Fibroblast of lung (primary cell): ENCODE results near the gene ZBTB40. TPM values are rescaled to one million over a fixed set of nuclear protein-coding genes. Genes with fewer than 3 reads are reported as not detected.

ENCODE experiments used
- DNase-seq, 2 donors: peaks; one replicate each; pipeline versions ENCODE4 v3.0.0 to v3.0.0-alpha.2; 2010; ENCODE audit warnings: low read depth in 2 of 2
- H2AFZ ChIP-seq: 2 replicates; pipeline ENCODE4 v1.5.1; 2012; ENCODE audit warnings: low read length, control low read depth, inconsistent platforms
- H3K27ac ChIP-seq: 2 replicates; pipeline ENCODE4 v1.5.1; 2011; ENCODE audit warnings: low read length, control low read depth; ENCODE audit not compliant: insufficient read depth
- H3K27me3 ChIP-seq: 2 replicates; pipeline ENCODE4 v1.5.1; 2011; ENCODE audit warnings: mild to moderate bottlenecking, low read length; ENCODE audit not compliant: control insufficient read depth, insufficient read depth
- H3K36me3 ChIP-seq: 2 replicates; pipeline ENCODE4 v1.5.1; 2011; ENCODE audit warnings: low read length; ENCODE audit not compliant: control insufficient read depth, insufficient read depth
- H3K4me1 ChIP-seq: 2 replicates; pipeline ENCODE4 v1.5.1; 2011; ENCODE audit warnings: low read length; ENCODE audit not compliant: control insufficient read depth, insufficient read depth; ENCODE audit errors: extremely low read depth
- H3K4me2 ChIP-seq: 2 replicates; pipeline ENCODE4 v1.5.1; 2011; ENCODE audit warnings: low read length, control low read depth; ENCODE audit not compliant: insufficient read depth; ENCODE audit errors: extremely low read depth
- H3K4me3 ChIP-seq, 4 experiments: fragments of 200-600 bp in 1 of 4; sonication (generic) in 1 of 4; replicated peaks in 1 of 4; 2 replicates each; pipeline ENCODE4 v1.5.1; 2011 to 2016; ENCODE audit warnings: low read length in 4 of 4, low read depth in 3 of 4, mild to moderate bottlenecking in 3 of 4, control low read depth in 2 of 4, inconsistent platforms in 1 of 4, mixed read lengths in 1 of 4; ENCODE audit not compliant: insufficient read depth in 1 of 4; ENCODE audit errors: control extremely low read depth in 1 of 4
- H3K79me2 ChIP-seq: 2 replicates; pipeline ENCODE4 v1.5.1; 2012; ENCODE audit warnings: mild to moderate bottlenecking, low read length, inconsistent platforms; ENCODE audit not compliant: control insufficient read depth, insufficient read depth
- H3K9ac ChIP-seq: 2 replicates; pipeline ENCODE4 v1.5.1; 2011; ENCODE audit warnings: mild to moderate bottlenecking, low read length, control low read depth; ENCODE audit not compliant: insufficient read depth
- H3K9me3 ChIP-seq: 2 replicates; pipeline ENCODE4 v1.5.1; 2012; ENCODE audit warnings: low read depth, low read length; ENCODE audit not compliant: control insufficient read depth, insufficient read depth
- H4K20me1 ChIP-seq: 2 replicates; pipeline ENCODE4 v1.5.1; 2011; ENCODE audit warnings: low read length; ENCODE audit not compliant: control insufficient read depth, insufficient read depth; ENCODE audit errors: extremely low read depth
- CTCF ChIP-seq, 2 donors: IDR thresholded peaks in 1 of 2; conservative IDR thresholded peaks in 1 of 2; 1 replicate in 1 of 2; 2 replicates in 1 of 2; pipeline ENCODE4 v1.5.1; 2011 to 2012; ENCODE audit warnings: low read length in 2 of 2, control low read depth in 1 of 2, inconsistent platforms in 1 of 2, low read depth in 1 of 2, mild to moderate bottlenecking in 1 of 2
- EZH2 ChIP-seq: IDR thresholded peaks from 2 replicates; pipeline ENCODE4 v1.5.1; 2012; ENCODE audit warnings: low read length, control low read depth, mild to moderate bottlenecking; ENCODE audit errors: missing control alignments
- polyA plus RNA-seq, 2 donors: library from polyadenylated mRNA; depleted of rRNA in 1 of 2; stranded (reverse) in 1 of 2; unstranded in 1 of 2; fragments of >200 nt; gene quantifications; 2 replicates each; pipeline ENCODE4 v1.2.1, GENCODE V29; 2011 to 2012; ENCODE audit warnings: missing spikeins in 1 of 2
- total RNA-seq: library from RNA; depleted of rRNA; stranded (reverse); fragments of >200 nt; gene quantifications from 2 replicates; pipeline ENCODE4 v1.2.1, GENCODE V29; 2014

Gene ZBTB40
- total and polyA plus RNA-seq, 2 donors (not counting 1 experiment from before 2014, with no cell fraction given): 3.4 to 12.4 TPM

GRCh38 chr1:22443332-22443731 lies 8.3 kb upstream of the ZBTB40 start:
- Histone ChIP-seq H3K27ac (no peak overlapping the region), H3K9ac (no peak overlapping the region), H4K20me1 (no peaks in the 10 kb centered on the region), H3K9me3 (no peaks in the 10 kb centered on the region), H3K4me3 (no peak overlapping the region), H2AFZ (no peak overlapping the region), H3K4me1 (peaks cover 5% of the 10 kb centered on the region), H3K27me3 (peaks cover 2% of the 10 kb centered on the region), H3K4me2 (no peak overlapping the region), H3K36me3 (no peaks in the 10 kb centered on the region), H3K79me2 (no peaks in the 10 kb centered on the region)
- DNase-seq: no peak
- TF ChIP-seq CTCF (conservative IDR thresholded peaks at IDR 0.05 in 1 of 2, IDR thresholded peaks at IDR 0.05 in 1 of 2; ENCODE audit: low read depth in 1 of 2, low read length in 2 of 2): no peak
- no peak for TF ChIP-seq EZH2

DNA sequence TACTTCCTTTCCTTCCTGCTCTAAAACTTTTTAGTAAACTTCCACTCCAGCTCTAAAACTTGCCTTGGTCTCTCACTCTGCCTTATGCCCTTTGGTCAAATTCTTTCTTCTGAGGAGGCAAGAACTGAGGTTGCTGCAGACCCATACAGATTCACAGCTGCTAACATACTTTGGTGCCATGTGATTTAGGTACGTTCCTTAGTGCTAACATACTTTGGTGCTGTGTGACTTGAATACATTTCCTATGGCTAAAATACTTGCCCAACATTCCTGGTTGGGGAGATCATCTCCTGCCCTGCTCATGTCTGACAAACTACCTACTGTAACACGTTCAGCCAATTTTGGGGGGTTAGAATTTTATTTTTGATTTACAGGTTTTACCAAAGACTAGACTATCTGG lies 6.8 kb upstream of the ZBTB40 start:
- Histone ChIP-seq H3K4me1 (peaks cover 5% of the 10 kb centered on the region), H3K4me2 (no peak overlapping the region), H3K9ac (no peak overlapping the region), H3K9me3 (no peaks in the 10 kb centered on the region), H4K20me1 (no peaks in the 10 kb centered on the region), H2AFZ (no peak overlapping the region), H3K27me3 (peaks cover 2% of the 10 kb centered on the region), H3K27ac (no peak overlapping the region), H3K36me3 (no peaks in the 10 kb centered on the region), H3K4me3 (no peak overlapping the region), H3K79me2 (no peaks in the 10 kb centered on the region)
- TF ChIP-seq EZH2: no peak
- TF ChIP-seq CTCF (conservative IDR thresholded peaks at IDR 0.05 in 1 of 2, IDR thresholded peaks at IDR 0.05 in 1 of 2; ENCODE audit: low read depth in 1 of 2, low read length in 2 of 2): no peak
- DNase-seq: peak in 1 of 2 donors; percentile 13

- peaks cover 5% of the 10 kb centered on the region for H3K4me1 ChIP-seq
- no peaks in the 10 kb centered on the region for H3K27me3 ChIP-seq
- H4K20me1 ChIP-seq: no peaks in the 10 kb centered on the region
- H3K27ac ChIP-seq: peak overlapping the region; percentile 52
- TF ChIP-seq EZH2 (no peak), CTCF (conservative IDR thresholded peaks at IDR 0.05 in 1 of 2, IDR thresholded peaks at IDR 0.05 in 1 of 2; ENCODE audit: low read depth in 1 of 2, low read length in 2 of 2) (no peak)
- H3K79me2 ChIP-seq: no peaks in the 10 kb centered on the region
- H3K9ac ChIP-seq: no peak overlapping the region
- peak; percentile 51 to 84 for DNase-seq
- H3K36me3 ChIP-seq: no peaks in the 10 kb centered on the region
- no peaks in the 10 kb centered on the region for H3K9me3 ChIP-seq
- no peak overlapping the region for H3K4me3 ChIP-seq
- no peak overlapping the region for H2AFZ ChIP-seq
- peak overlapping the region; percentile 69 for H3K4me2 ChIP-seq
These were observed 4.0 kb upstream of the ZBTB40 start for GRCh38 chr1:22447621-22448111.
